Thyroid gland (tissue), 4 donors: ENCODE data around the gene TKTL1. TPM values are rescaled to one million over a fixed set of nuclear protein-coding genes. Genes with fewer than 3 reads are reported as not detected.
"Not testable (repeated sequence)": the region's sequence is repeated elsewhere in the genome, so short reads cannot be mapped to it uniquely, and the experiment has no call there.

Source experiments
- DNase-seq, 2 donors: peaks; one replicate each; pipeline ENCODE4 v3.0.0-alpha.2; 2019
- H3K27ac ChIP-seq, 3 donors: fragments of 200-600 bp; sonication (generic); 1 replicate in 2 of 3; 2 replicates in 1 of 3; pipeline ENCODE4 v1.5.1; 2016 to 2019; ENCODE audit warnings: mild to moderate bottlenecking in 1 of 3, moderate library complexity in 1 of 3
- H3K27me3 ChIP-seq: fragments of 200-600 bp; sonication (generic); one replicate; pipeline ENCODE4 v1.5.1; 2019
- H3K36me3 ChIP-seq, 2 donors: fragments of 200-600 bp; sonication (generic); one replicate each; pipeline ENCODE4 v1.5.1; 2016 to 2019
- H3K4me1 ChIP-seq, 2 donors: fragments of 200-600 bp; sonication (generic); one replicate each; pipeline ENCODE4 v1.5.1; 2017 to 2019
- H3K4me3 ChIP-seq, 3 donors: fragments of 200-600 bp; sonication (generic); replicated peaks in 1 of 3; 1 replicate in 2 of 3; 2 replicates in 1 of 3; pipeline ENCODE4 v1.5.1; 2016; ENCODE audit warnings: mild to moderate bottlenecking in 1 of 3
- H3K9me3 ChIP-seq: fragments of 200-600 bp; sonication (generic); one replicate; pipeline ENCODE4 v1.5.1; 2017
- POLR2A ChIP-seq, 2 donors: fragments of 450-650 bp; IDR thresholded peaks; one replicate each; pipeline ENCODE4 v1.6.1; 2017; ENCODE audit warnings: antibody characterized with exemption in 2 of 2, mild to moderate bottlenecking in 2 of 2, moderate library complexity in 1 of 2
- WGBS, 2 donors: methylation state at CpG; one replicate each; pipeline ENCODE4 v1.1.5; 2017; 5-methylcytosine and 5-hydroxymethylcytosine counted together
- intact Hi-C: fragments of 100-400 bp; cut with DNase I; formaldehyde crosslinking; loops from one replicate; pipeline ENCODE4 v1.15.1; 2023
- total RNA-seq, 4 donors: library from RNA; depleted of rRNA; stranded (reverse); fragments of >200 nt; gene quantifications; one replicate each; pipeline ENCODE4 v1.2.3, GENCODE V29; 2016
- TF ChIP-seq, protein P1 (sequence below), 6 experiments: fragments of 200-600 bp in 3 of 6; fragments of 450-650 bp in 3 of 6; sonication (generic) in 3 of 6; IDR thresholded peaks; one replicate each; pipeline ENCODE4 v1.5.1; 2016 to 2019; ENCODE audit warnings: antibody characterized with exemption in 6 of 6, mild to moderate bottlenecking in 2 of 6, inconsistent platforms in 1 of 6, moderate library complexity in 1 of 6

TKTL1 gene, protein sequence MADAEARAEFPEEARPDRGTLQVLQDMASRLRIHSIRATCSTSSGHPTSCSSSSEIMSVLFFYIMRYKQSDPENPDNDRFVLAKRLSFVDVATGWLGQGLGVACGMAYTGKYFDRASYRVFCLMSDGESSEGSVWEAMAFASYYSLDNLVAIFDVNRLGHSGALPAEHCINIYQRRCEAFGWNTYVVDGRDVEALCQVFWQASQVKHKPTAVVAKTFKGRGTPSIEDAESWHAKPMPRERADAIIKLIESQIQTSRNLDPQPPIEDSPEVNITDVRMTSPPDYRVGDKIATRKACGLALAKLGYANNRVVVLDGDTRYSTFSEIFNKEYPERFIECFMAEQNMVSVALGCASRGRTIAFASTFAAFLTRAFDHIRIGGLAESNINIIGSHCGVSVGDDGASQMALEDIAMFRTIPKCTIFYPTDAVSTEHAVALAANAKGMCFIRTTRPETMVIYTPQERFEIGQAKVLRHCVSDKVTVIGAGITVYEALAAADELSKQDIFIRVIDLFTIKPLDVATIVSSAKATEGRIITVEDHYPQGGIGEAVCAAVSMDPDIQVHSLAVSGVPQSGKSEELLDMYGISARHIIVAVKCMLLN
- under 1 TPM in 2 of 4 donors, not detected in 2; 0.54 to 0.89 TPM for total RNA-seq

DNA sequence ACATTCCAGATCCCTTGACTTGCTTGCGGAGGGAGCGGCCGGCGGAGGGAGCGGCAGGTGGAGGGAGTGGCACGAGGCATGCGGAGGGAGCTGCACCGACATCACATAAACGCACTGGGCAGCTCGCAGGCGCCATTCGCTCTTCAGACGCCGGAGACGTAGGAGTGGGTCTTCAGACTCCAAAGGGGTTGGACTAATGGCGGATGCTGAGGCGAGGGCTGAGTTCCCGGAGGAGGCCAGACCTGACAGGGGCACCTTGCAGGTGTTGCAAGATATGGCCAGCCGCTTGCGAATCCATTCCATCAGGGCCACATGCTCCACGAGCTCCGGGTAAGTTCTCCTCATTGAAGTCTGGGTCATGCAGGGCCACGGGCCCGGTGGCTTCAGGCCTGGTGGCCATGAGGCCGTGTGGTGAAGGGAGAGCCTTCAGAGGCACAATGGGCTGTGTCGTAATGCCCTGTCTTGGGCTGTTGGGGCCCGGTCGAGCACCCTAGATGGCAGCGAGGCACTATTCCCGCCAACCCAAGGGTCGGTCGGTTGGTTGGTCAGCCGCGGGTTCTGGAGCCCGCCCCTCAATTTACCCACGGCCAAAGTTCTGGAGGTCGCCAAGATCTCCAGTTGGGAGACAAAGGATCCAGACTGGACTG lies at the start of gene TKTL1:
TKTL1 (plus strand) TSS at position 132 of the 647 bp plus-strand sequence; CDS start at position 197, 65 bp downstream.
- no peaks in the 10 kb centered on the region for H3K27me3 ChIP-seq
- H3K4me1 ChIP-seq: no peaks in the 10 kb centered on the region
- H3K4me3 ChIP-seq: no peak within 1 kb of the TSS
- no peaks in the 10 kb centered on the region for H3K9me3 ChIP-seq
- TF ChIP-seq, protein P1, sequence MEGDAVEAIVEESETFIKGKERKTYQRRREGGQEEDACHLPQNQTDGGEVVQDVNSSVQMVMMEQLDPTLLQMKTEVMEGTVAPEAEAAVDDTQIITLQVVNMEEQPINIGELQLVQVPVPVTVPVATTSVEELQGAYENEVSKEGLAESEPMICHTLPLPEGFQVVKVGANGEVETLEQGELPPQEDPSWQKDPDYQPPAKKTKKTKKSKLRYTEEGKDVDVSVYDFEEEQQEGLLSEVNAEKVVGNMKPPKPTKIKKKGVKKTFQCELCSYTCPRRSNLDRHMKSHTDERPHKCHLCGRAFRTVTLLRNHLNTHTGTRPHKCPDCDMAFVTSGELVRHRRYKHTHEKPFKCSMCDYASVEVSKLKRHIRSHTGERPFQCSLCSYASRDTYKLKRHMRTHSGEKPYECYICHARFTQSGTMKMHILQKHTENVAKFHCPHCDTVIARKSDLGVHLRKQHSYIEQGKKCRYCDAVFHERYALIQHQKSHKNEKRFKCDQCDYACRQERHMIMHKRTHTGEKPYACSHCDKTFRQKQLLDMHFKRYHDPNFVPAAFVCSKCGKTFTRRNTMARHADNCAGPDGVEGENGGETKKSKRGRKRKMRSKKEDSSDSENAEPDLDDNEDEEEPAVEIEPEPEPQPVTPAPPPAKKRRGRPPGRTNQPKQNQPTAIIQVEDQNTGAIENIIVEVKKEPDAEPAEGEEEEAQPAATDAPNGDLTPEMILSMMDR (IDR thresholded peaks at IDR 0.05): no peak
- TF ChIP-seq POLR2A (IDR thresholded peaks at IDR 0.05): no peak
- WGBS, 2 donors: 96 to 97% methylated on average over 16 to 29 of the region's 37 CpGs
- intact Hi-C loops: no loop called here
- no peak within 1 kb of the TSS for H3K27ac ChIP-seq
- no peaks in the 10 kb centered on the region for H3K36me3 ChIP-seq
- DNase-seq: no peak

DNA sequence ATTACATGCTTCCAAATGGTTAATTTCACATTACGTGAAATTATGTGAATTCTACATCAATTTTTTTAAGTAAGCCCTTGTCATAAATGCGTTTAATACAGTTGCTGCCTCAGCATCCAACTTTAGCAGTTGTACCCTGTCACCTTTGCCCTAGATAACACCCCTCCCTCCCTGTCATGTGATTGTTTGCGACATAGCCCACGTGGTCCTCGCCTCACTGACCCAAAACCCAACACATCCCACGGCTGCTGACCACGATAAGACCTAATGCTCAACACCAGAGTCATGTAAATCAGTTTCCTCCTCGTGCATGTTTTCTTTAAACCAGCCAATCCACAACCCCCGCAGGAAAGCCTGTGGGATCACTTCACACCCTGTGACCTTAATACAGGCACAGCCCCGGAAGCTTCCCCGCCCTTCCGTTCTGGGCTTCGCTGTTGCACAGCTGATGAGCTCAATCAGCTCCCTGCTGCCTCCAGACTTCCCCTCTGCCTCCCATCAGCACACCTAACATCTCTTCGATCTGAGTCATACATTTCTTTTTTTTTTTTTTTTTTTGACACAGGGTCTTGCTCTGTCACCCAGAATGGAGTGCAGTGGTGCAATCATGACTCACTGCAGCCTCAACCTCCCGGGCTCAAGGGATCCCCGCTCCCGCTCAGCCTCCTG lies 48.1 kb upstream of the TKTL1 start:
- WGBS, 2 donors: 40% methylated on average over 1 of the region's 17 CpGs; no CpG with 5 or more reads in 1 of the 2 donors

DNA sequence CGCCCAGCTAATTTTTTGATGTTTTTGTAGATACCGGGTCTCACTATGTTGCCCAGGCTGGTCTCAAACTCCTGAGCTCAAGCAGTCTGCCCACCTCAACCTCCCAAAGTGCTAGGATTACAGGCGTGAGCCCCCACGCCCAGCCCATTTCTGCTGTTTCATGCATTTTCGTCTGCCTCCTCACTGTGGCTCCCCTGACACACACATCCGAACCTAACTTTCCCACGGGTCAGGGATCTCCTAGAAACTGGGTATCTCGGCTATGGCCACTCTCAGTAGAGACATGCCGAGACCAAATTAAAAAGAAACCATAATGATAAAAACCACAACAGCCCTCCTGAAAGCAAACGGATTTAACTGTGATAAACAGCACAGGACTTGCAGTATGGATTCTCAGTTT lies 47.5 kb upstream of the TKTL1 start:
- H3K4me1 ChIP-seq, H3K4me3 ChIP-seq, intact Hi-C loops, H3K27ac ChIP-seq, DNase-seq, H3K36me3 ChIP-seq, H3K27me3 ChIP-seq, H3K9me3 ChIP-seq: not testable (repeated sequence)
- no CpG with 5 or more reads among the region's 10 CpGs for WGBS, 2 donors

More for the DNA sequence above, 48.1 kb upstream of the TKTL1 start:
- H3K27ac ChIP-seq, H3K9me3 ChIP-seq, H3K36me3 ChIP-seq, H3K4me1 ChIP-seq, H3K27me3 ChIP-seq, H3K4me3 ChIP-seq, DNase-seq, intact Hi-C loops: not testable (repeated sequence)

DNA sequence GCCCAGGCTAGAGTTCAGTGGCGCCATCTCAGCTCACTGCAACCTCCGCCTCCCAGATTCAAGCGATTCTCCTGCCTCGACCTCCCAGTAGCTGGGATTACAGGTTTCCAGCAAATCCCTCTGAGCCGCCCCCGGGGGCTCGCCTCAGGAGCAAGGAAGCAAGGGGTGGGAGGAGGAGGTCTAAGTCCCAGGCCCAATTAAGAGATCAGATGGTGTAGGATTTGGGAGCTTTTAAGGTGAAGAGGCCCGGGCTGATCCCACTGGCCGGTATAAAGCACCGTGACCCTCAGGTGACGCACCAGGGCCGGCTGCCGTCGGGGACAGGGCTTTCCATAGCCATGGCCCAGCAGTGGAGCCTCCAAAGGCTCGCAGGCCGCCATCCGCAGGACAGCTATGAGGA lies 38.3 kb upstream of the TKTL1 start, which contains the start of gene OPN1MW3:
OPN1MW3 (plus strand) TSS at position 301 of the 400 bp plus-strand sequence; CDS start at position 339, 38 bp downstream.
- H3K4me1 ChIP-seq, DNase-seq, intact Hi-C loops, H3K36me3 ChIP-seq, H3K27ac ChIP-seq, H3K27me3 ChIP-seq, H3K4me3 ChIP-seq, H3K9me3 ChIP-seq: not testable (repeated sequence)
- no CpG with 5 or more reads among the region's 17 CpGs for WGBS, 2 donors

DNA sequence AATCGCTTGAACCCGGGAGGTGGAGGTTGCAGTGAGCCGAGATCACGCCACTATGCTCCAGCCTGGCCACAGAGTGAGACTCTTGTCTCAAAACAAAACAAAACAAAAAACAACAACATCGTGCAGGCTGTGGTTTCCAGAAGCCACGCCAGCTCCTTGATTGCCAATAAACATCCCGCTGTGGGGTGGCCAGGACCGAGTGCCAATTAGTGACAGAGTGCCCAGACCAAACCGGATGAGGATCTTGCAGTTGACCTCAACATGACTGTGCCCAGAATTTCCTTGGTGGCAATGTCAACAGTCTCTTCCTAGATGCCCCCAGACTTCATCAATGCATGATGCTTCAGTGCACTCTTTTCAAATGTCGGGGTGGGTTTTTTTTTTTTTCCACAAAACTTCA lies 36.9 kb upstream of the TKTL1 start:
- H3K9me3 ChIP-seq, H3K27me3 ChIP-seq, intact Hi-C loops, H3K36me3 ChIP-seq, DNase-seq, H3K4me3 ChIP-seq, H3K27ac ChIP-seq, H3K4me1 ChIP-seq: not testable (repeated sequence)
- WGBS, 2 donors: no CpG with 5 or more reads among the region's 10 CpGs

DNA sequence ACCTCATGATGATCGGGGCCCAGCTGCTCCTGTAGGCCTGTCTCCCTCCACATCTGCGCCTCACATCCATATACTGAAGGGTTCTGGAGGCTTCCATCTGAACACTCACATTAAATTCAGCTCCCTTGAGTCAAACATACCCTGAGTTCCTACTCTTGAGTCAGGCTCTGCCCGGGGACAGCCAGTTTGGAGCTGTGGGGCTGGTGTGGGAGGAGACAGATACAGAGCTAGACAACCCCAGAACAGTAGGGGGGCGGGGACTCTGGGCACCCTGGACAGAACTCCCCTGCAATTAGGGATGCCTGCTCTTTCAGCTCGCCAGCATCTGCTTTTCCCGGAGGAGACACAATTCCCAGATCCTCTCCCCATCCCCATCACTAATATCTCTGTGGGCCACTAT lies 32.5 kb upstream of the TKTL1 start:
- intact Hi-C loops, H3K4me1 ChIP-seq: not testable (repeated sequence)
- WGBS, 2 donors: no CpG with 5 or more reads among the region's 6 CpGs

DNA sequence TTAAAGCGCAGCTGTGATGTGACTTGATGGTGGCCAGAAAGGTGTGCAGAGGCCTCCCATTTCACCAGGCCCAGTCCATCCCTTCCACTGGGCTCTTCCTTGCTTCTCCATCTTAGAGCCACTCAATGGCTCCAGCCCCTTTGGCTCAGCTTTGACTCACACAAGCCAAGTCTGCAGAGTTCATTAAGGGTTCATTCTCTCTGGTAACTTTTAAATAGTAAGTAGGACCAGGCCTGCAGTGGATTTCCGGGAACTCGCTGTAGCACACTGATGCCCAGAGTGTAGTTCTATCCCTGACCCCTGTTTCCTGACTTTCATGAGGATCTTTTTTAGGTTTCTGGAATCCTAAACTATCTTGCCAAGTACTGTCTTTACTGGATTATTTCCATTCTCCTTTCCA lies 26.4 kb upstream of the TKTL1 start:
- H3K4me1 ChIP-seq, H3K27ac ChIP-seq, intact Hi-C loops, H3K4me3 ChIP-seq, H3K9me3 ChIP-seq, H3K36me3 ChIP-seq, DNase-seq, H3K27me3 ChIP-seq: not testable (repeated sequence)
- WGBS, 2 donors: no CpG with 5 or more reads among the region's 3 CpGs

More for the DNA sequence above, 32.5 kb upstream of the TKTL1 start:
- not testable (repeated sequence) for H3K9me3 ChIP-seq, DNase-seq, H3K27ac ChIP-seq, H3K27me3 ChIP-seq, H3K4me3 ChIP-seq, H3K36me3 ChIP-seq

DNA sequence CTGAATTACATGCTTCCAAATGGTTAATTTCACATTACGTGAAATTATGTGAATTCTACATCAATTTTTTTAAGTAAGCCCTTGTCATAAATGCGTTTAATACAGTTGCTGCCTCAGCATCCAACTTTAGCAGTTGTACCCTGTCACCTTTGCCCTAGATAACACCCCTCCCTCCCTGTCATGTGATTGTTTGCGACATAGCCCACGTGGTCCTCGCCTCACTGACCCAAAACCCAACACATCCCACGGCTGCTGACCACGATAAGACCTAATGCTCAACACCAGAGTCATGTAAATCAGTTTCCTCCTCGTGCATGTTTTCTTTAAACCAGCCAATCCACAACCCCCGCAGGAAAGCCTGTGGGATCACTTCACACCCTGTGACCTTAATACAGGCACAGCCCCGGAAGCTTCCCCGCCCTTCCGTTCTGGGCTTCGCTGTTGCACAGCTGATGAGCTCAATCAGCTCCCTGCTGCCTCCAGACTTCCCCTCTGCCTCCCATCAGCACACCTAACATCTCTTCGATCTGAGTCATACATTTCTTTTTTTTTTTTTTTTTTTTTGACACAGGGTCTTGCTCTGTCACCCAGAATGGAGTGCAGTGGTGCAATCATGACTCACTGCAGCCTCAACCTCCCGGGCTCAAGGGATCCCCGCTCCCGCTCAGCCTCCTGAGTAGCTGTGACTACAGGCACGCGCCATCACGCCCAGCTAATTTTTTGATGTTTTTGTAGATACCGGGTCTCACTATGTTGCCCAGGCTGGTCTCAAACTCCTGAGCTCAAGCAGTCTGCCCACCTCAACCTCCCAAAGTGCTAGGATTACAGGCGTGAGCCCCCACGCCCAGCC lies 10.9 kb upstream of the TKTL1 start:
- not testable (repeated sequence) for H3K4me1 ChIP-seq

DNA sequence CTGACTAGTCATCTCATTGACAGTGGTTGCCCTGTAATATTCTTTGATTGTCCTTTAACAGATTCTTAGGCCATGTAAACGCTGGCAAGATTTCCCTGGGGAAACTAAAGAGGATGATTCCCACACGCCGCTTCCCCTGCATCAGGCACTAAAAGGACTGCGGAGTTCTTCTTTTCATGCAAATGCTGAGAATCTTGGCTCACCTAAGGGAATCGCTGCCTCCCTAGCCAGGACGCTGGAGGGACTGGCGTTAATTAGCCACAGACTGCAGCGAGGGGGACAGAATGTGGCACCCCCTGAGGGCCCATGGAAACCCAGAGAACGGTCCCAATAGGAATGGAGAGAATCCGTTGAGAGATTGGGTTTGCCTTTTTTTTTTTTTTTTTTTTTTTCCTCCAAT lies 9.2 kb upstream of the TKTL1 start:
- H3K9me3 ChIP-seq, H3K4me3 ChIP-seq, intact Hi-C loops, H3K27me3 ChIP-seq, DNase-seq, H3K27ac ChIP-seq, H3K36me3 ChIP-seq, H3K4me1 ChIP-seq: not testable (repeated sequence)
- WGBS, 2 donors: no CpG with 5 or more reads among the region's 10 CpGs

More for the DNA sequence above, 10.9 kb upstream of the TKTL1 start:
- H3K27ac ChIP-seq, DNase-seq, H3K36me3 ChIP-seq, H3K9me3 ChIP-seq, H3K27me3 ChIP-seq, H3K4me3 ChIP-seq, intact Hi-C loops: not testable (repeated sequence)
- WGBS, 2 donors: no CpG with 5 or more reads among the region's 23 CpGs
